Suppressor macrophage (primary cell): Measurements from ENCODE around the gene CD4.

Experiments used
- DNase-seq, 4 experiments: peaks; one replicate each; pipeline ENCODE4 v3.0.0-alpha.2; 2020 to 2022

CD4 gene

DNA sequence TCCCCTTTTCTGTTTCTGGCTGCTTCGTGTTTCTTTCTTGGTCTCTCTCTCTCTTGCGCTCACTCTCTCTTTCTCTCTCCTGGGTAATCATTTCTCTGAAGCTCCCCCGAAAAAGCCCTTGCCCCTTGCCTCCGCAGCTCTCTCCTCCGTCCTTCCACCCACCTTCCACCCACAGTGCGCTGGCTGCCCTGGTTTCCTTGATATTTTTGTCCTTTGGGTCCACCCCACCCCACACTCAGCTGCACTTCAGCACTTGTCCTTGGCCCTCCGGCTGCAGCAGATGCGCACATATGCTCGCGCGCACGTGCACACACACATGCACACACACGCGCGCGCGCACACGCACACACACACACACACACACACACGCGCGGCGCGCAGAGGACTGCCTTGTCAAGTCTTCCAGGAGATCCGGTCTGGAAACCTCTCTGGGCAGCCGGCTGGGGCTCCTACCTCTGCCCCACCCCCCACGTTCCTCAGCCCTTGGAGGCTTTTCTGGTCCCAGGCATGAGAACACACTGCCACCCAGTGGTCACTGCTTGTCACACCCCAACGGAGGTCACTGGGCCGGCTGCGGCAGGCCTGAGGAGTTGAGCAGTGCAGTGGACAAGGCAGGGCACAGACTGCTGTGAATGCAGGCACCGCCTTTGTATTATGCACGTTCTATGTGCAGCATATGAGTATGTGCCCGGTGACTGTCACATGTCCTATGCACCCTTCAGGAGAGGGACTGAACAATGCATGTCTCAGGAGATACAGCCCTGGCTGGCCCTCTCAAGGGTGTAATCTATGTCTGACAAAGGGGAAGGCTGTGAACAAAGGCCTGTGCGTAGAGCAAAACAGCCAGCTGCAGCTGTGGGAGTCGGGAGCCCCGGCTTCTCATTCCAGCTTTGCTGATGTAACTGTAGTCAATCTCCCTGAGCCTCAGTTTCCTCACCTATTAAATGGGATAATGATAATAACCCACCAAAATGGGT, 10.5 kb upstream of the CD4 start:
- DNase-seq: peak; percentile 92 to 97 (median 96)

DNA sequence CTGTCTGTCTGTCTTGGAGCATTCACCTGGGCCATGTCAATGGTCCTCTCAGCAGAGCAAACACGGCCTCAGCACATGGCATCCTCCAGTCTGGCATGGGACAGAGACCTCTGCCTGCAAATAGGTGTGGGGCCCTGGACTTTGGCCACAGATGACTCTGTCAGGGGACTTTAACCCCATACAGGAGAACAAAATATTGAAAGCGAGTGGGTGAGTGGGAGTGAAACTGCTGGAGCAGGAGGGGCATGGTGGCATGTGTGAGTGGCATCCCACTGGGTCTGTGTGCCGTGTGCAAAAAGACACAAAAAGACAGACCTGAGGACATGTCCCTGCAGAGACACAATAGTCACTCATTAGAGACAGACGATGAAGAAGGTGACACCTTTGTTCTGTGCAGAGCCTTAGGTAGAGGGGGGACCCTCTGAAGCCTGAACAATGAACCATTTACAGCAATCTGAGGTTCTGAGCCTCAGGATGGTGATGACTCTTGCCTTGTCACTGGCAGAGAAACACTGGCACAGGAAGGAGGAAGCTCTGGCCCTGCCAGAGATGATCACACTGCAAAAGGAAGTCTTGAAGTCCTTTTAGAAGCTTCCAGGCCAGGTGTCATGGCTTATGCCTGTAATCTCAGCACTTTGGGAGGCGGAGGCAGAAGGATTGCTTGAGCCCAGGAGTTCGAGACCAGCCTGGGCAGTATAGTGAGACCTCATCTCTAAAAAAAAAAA, 9.5 kb upstream of the CD4 start:
- peak; percentile 44 to 65 (median 56) for DNase-seq

DNA sequence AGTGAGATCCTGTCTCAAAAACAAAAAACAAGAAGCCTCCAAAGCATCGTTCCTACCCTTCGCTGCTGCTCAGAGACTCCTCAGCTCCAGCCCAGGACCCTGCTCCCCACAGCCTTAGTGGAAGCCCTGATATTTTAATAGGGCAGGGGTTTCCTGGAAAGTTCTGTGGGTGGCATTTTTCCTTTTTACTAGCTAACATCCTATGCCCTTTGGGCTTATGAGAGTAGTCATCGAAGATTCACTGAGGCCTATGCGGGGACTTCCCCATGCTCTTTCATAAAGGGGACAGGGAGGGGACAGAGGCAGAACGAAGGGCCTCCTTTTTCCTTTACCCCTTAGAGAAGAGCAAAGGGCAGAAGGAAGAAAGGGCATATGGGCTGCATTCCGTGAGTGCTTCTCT, 8.8 kb upstream of the CD4 start:
- DNase-seq: no peak

DNA sequence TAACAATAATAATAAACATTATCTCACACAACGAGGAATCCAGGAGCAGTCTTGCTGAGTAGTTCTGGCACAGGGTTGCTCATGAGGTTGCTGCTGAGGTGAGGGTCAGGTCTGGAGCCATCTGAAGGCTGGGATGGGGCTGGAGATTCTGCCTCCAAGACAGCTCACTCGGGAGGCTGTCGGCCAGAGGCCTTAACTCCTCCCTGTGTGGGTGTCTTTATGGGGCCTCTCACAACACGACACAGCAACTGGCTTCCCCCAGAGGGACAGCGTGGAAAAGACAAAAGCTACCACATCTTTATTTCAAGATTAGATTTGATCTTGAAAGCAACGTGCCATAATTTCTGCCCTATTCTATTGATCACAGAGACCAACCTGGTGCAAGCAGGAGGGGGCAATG, 7.2 kb upstream of the CD4 start:
- DNase-seq: no peak

DNA sequence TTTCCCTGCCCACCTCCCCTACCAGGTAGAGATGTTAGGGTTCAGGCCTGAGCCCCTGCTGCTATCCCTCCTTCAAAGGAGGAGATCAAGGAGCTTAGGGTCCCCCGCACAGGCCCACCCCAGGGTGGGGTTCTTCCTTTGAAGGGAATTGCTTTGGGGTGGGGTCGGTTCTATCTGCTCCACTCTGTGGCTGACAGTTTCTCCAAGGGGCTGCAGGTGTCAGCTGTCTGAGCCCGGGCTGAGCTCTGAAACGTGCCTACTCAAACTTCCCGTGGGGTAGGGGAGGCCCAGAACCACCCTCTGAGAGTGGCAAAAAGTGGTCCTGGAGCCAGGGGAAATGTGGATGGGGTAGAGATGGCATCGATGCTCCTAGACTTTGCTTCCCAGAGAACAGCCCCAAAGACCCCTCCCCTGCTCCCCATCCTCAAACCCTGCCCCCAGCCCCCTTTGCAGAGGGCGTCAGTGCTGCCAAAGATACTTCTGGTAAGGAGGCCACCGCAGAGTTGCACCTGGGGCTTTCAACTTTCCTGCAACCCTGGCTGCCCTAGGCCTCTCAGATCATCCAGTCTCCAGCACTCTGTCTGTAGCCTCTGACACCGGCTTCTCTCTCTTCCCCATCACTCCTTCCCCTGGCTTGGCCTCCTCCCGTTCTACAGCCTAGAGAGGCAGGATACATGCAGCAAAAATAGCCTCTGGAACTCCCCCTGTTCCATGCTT, 6.3 kb upstream of the CD4 start:
- DNase-seq: no peak

DNA sequence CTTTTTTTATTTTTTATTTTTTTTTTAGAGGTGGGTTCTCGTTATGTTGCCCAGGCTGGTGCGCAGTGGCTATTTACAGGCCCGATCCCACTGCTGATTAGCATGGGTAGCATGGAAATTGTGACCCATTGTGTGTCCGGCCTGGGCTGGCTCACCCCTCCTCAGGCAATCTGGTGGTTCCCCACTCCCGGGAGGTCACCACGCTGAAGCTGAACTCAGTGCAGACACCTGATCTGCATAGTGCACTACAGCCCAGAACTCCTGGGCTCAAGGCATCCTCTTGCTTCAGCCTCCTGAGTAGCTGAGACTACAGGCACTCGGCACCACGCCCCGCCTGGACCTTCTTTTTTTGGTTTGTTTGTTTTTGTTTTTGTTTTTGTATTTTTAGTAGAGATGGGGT, 5.5 kb upstream of the CD4 start:
- DNase-seq: no peak

DNA sequence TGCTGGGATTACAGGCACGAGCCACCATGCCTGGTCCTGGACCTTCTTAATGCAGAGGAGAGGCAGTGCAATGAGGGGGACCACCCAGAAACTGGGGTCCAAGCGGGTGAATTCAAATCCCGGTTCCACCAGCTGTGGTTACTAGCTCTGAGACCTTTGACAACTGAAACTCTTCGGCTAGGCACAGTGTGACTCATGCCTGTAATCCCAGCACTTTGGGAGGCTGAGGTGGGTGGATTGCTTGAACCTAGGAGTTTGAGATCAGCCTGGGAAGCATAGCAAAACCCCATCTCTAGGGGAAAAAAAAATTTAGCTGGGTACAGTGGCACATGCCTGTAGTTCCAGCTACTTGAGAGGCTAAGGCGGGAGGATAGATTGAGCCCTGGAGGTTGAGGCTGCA, 5.0 kb upstream of the CD4 start:
- DNase-seq: peak in 2 of 4 experiments; percentile 41 to 43

DNA sequence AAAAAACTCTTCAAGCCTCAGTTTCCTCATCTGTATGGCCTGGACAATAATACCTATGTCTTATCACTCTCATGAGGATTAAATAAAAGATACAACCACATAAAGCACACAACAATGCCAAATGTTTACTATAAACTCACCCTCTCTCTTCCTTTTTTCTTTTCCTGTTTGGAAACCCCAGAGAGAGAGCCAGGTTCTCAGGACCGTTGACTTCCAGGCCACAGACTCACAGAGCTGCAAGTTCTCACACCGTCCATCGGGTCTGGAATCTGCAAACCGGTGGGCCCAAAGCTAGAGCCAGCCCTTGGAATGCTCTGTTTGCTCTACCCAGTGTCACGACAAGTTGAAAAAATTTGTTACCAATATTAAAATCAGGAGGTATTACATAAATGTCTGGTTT, 4.6 kb upstream of the CD4 start:
- peak in 1 of 4 experiments; percentile 46 for DNase-seq

DNA sequence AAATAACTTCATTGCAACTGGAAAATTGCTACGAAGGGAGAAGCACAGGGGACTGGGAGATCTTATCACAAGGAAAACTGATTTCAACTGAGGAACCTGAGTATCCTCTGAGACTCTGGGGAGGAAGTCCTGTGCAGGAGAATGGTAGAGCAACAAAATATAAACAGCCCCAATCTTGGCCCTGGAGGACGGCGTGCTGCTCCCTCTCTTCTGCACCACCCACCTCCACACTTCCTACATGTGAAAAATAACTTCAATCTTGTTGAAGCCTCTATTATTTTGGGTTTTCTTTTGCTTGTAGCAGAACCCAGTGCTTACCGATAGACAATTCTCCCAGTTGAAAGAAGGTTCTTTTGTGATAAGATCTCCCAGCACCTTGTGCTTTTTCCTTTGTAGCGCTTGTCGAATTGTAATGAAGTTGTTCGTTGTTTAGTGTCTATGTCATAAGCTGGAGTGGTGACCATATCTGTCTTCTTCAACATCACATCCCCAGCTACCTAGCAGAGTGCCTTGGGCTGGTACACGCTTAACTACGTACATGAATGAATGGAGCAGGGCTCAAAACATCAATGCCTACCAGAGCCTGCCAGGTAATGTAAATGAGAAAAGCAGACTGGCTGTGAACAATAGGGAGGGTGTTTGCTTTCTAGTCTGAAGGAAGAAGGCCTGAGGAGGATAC, 2.8 kb upstream of the CD4 start:
- no peak for DNase-seq

DNA sequence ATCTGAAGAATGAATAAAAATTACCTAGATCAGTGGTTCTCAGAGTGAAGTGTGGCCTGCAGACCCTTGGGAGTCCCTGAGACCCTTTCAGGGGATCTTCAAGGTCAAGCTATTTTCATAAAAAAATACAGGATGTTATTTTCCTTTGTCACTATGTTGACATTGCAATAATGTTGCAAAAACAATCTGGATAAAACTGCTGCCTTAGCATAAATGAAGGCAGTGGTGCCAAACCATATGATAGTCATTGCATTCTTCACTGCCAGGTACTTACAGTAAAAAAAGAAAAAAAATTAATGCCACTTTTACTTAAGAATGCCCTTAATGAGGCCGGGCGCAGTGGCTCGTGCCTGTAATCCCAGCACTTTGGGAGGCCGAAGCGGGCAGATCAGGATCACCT, 2.0 kb upstream of the CD4 start:
- peak in 1 of 4 experiments; percentile 43 for DNase-seq

DNA sequence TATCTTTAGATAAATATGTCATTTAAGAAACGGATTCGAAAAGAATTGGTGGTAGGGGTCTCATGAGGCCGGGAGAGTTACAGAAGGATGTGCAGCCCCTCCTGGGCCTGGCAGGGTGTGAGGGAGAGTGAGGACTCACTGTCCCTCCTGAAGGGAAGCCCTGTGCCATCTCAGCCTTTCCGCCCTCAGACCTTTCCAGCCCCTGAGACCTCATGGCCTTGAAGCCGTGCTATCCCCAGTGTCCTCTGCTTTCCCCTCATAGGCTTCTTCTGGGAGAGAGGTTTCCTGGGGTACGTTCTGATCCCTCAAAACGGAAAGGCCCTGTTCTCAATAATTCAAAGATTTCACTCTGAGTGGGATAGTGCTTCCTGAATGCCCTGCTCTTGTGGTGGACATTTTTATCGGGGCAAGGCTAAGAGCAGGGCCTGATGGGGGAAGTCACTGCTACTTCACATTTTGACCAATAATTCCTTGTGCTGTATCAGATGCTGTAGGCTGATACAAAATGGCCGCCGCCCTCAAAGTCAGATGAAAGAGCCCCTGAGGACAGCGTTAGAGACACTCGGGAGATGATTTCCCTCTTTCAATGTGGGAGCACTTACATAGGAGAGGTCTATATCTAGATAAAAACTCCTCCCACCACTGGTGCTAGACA, 1.3 kb downstream of the CD4 start:
- DNase-seq: peak; percentile 33 to 64 (median 58)

DNA sequence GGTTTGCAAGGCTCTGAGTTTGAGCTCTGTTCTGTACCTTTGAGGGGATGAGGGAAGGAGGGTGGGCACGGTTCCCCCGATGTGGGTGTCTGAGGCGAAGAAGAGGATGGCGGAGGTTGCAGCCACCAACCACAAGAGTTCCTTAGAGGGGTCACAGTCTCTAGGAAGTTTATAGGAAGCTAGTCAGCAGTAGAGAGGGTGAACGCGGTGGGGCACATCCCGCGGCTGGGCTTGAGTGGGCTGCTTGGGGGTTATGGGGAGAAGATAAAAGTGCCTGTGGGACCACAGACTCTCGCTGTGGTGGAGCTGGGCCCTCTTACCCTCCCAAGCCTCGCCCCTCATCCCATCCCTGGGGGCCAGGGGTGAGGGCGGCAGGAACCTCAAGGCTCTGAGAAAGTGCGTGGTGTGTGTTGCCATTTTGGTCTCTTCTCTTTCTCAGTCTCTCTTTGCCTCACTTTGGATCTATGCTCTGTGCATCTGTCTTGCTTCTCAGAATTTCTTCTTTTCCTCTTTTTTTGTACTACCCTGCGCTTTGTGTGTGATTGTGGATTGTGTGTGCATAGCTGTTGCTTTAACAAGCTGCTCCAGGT, 2.7 kb downstream of the CD4 start:
- DNase-seq: peak in 1 of 4 experiments; percentile 46

DNA sequence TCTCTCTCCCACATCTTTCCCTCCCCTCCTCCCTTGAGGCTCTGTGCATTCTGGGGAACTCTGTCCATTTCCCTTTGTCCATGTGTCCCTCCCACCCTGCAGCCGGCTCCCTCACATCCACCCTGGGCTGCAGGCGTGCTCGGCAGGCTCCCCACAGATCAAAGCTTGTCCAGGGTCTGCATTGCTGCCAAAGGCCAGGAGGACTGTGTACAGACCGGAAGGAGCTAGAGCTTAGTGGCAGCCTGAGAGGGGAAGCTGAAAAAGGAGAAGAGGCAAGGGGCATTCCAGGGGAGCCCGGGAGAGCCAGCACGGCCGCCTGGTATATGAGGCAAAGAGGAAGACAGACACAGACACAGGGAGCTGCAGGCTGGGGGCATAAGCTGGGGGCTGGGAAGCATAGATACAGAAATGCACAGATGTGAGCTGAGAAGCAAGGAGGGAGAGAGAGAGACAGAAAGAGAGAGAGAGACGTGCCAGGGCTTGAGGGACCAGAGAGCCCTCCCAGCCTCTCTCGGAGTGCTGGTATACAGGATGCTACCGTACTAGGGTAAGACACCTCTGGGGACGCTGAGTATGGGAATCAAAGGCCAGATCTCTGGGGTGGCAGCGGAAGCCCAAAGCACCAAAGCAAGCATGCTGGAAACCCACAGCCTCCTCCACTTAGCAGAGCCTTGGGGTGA, 3.3 kb downstream of the CD4 start:
- peak; percentile 89 to 95 (median 94) for DNase-seq

DNA sequence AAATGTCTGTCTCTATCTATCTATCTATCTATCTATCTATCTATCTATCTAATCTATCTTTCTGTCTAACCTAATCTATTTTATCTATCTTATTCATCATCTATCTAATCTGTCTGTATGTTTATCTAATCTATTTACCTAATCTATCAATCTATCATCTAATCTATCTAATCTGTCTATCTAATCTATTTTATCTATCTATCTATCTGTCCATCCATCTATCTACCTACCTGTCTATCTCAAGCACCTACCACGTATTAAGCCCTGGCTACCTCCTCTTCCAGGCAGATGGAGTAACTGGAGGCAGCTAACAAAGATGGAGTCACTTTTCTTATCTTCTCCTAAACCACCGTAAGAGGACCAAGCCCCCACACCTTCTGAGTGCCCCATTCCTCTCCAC, 5.8 kb downstream of the CD4 start:
- DNase-seq: no peak

DNA sequence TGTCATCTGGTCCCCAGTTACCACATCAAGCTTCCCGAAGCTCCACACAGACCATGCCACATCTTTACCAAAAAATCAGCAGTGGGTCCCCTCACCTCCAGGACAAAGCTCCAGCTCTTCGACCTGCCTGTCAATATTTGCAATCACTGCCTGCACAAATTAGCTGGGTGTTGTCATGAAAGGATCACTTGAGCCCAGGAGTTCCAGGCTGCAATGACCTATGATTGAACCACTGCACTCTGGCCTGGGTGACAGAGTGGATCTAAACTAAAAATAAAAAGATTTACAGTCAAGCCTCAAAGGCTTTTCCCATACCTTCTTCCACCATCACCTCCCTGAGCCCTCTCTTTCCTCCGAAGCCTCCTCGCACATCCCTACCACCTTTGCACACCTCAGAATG, 7.2 kb downstream of the CD4 start:
- no peak for DNase-seq

DNA sequence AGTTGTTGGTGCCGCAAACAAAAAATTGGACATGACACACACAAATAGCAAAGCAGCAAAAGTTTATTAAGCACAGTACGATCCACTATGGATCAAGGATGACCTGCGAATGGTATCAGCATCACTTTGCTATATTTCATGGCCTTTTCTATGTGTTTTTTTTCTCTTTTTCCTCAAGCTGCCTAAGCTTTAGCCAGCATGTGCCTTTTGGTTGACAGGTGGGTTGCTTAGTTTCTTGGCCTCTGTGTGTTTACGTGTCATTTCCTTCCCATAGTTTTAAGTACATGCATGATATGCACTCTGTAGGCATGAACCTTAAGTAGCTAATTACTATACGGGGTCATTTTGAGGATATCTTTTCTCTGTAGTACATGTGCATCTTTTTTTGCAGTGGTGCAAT, 9.8 kb downstream of the CD4 start:
- DNase-seq: no peak

DNA sequence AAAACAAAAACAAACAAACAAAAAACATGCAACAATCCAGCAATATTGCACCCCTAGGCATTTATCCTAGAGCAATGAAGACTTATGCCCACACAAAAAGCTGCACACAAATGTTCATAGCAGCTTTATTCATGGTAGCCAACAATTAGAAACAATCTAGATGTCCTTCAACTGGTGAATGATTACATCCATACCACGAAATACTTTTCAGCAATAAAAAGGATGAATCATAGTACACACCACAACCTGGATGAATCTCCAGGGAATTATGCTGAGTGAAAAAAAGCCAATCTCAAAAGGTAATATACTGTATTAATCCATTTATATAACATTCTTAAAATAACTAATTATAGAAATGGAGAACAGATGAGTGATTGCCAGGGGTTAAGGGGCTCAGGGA, 17.8 kb downstream of the CD4 start:
- DNase-seq: no peak

DNA sequence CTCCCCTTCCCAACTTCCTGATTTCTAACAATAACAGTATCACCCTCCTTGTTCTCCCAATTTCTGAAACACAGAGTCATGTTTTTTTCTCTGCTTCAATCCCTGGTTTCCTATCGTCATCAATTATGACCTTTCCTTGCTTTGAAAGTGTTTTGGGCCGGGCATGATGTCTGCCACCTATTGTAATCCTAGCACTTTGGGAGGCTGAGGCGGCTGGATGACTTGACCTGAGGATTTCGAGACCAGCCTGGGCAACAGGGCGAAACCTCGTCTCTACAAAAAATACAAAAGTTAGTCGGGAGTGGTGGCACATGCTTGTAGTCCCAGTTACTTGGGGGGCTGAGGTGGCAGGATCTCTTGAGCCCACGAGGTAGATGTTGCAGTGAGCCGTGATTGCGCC, 19.7 kb downstream of the CD4 start:
- DNase-seq: no peak

DNA sequence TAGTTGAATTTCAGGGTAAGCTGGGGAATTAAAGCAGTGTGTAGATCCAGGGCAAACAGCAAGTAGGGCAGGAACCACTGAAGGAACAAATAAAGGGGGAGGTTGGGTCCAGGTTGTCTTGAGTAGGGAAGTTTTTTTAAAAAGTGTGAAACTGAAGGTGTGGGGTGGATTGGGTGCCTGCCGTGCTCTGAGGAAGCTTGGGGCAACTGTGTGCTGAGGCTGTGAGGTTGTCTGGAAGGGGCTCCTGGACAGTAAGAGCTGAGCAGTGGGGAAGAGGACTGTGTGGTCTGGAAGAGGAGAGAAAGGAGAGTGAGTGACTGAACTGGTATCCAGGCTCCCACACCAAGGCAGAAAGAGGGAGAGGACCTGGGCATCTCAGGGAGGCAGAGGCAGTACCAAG, 21.4 kb downstream of the CD4 start:
- DNase-seq: no peak

DNA sequence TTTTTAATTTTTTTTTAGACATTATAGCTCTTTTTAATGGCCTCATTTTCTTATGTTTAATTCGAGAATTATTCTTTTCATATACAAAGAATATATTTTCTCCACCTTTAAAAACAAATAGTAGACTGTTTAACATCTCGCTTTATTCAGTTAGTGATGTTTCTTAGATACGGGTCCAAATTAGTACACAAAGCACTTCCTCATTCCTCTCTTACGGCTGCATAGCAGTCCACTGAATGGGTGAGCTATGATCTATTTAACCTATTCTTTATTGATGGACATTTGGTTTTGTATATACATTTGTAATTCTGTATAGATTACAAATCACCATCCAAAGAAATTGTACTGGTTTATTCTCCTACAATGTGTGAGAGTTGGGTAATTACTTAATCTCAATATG, 24.0 kb downstream of the CD4 start:
- DNase-seq: no peak

DNA sequence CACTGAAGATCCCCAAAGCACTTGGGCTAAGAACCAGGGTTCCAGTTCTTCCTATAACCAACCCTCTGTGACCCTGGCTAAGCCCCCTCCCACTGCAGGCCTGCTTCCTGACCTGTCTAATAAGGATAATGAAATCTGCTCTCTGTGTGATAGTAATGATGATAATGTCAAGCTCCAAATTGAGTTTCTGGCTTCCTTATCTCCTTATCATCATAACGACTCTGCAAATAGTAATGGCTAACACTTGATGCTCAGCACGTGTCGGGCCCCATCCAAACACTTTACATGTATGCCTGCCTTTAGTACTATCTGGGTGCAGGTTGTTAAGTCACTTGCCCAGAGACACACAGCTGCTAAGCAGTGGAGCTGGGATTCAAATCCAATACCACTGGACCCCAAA, 27.3 kb downstream of the CD4 start:
- DNase-seq: no peak
